ENCODE results near the gene EPGN. TPM values are rescaled to one million over a fixed set of nuclear protein-coding genes. Genes with fewer than 3 reads are reported as not detected.

The EPGN gene
- total and polyA plus RNA-seq, 2 of the 8 experiments (the other 6 are each of a cell fraction or from before 2014, with no cell fraction given) = not detected

GRCh38 chr4:74362347-74362746, 54.1 kb downstream of the EPGN start:
- CTCF ChIA-PET (ENCODE audit: partially characterized antibody) = interaction anchor here (0.7 kb wide), 1 partner anchor 154 kb away, joined by 4 read pairs; no protein-coding TSS in a partner anchor
- H2AK5ac ChIP-seq (ENCODE audit: low read depth, low read length) = no peak overlapping the region
- H3K4me3 ChIP-seq (ENCODE audit: extremely low read depth in 1 of 4, insufficient read depth in 2 of 4, low read depth in 3 of 4, low read length in 4 of 4) = no peak overlapping the region
- FAIRE-seq (no peak), DNase-seq (ENCODE audit: low read depth in 1 of 2, low spot score in 2 of 2) (no peak)
- H3K79me1 ChIP-seq (ENCODE audit: low read depth, low read length) = no peaks in the 10 kb centered on the region
- H3K27me3 ChIP-seq (replicated peaks in 1 of 4; ENCODE audit: control insufficient read depth in 3 of 4, extremely low read depth in 1 of 4, insufficient read depth in 3 of 4, low read length in 3 of 4) = peaks cover 0 to 12% (median 6%) of the 10 kb centered on the region in 4 experiments; a peak in 4 of 7 replicates
- H2AFZ ChIP-seq (ENCODE audit: low read length) = no peak overlapping the region
- 90% methylated on average over 3 of the region's 3 CpGs; no CpG with 5 or more reads in 1 of the 2 experiments for WGBS, 2 experiments (ENCODE audit: extremely low coverage in 1 of 2, insufficient coverage in 1 of 2, insufficient read length in 1 of 2, insufficient replicate concordance in 2 of 2, low coverage in 1 of 2, low lambda C conversion rate in 2 of 2, missing lambda C conversion rate in 1 of 2)
- no peak overlapping the region for H4K91ac ChIP-seq (replicated peaks; ENCODE audit: insufficient read length, low read length)
- H3K18ac ChIP-seq (ENCODE audit: extremely low read depth, low read length) = no peak overlapping the region
- no peaks in the 10 kb centered on the region for H3K79me2 ChIP-seq (ENCODE audit: control insufficient read depth in 1 of 2, insufficient read depth in 2 of 2, low read length in 2 of 2)
- H2BK5ac ChIP-seq (ENCODE audit: low read depth, low read length) = no peak overlapping the region
- peaks cover 13% of the 10 kb centered on the region for H3K23me2 ChIP-seq (ENCODE audit: low read depth, low read length)
- no peak overlapping the region for H2BK15ac ChIP-seq (ENCODE audit: low read length)
- no peak overlapping the region for H4K5ac ChIP-seq (ENCODE audit: insufficient read length, low read depth, low read length)
- no peak overlapping the region for H3K27ac ChIP-seq (ENCODE audit: low read depth, low read length)
- no peak overlapping the region for H3K4ac ChIP-seq (replicated peaks; ENCODE audit: insufficient read length, low read depth, low read length)
- no peak overlapping the region for H3K56ac ChIP-seq (replicated peaks; ENCODE audit: insufficient read length, low read depth, low read length)
- no peak overlapping the region for H2BK20ac ChIP-seq (ENCODE audit: low read length)
- H3K4me2 ChIP-seq (ENCODE audit: insufficient read depth in 1 of 2, low read depth in 2 of 2, low read length in 2 of 2) = no peak overlapping the region
- H3K14ac ChIP-seq (ENCODE audit: insufficient read length) = no peak overlapping the region
- POLR2A ChIA-PET (ENCODE audit: partially characterized antibody) = no interaction called here
- no peak overlapping the region for H3K23ac ChIP-seq (ENCODE audit: insufficient read length)
- H3K9ac ChIP-seq (replicated peaks in 1 of 4; ENCODE audit: extremely low read depth in 1 of 4, low read depth in 3 of 4, low read length in 3 of 4) = no peak overlapping the region
- H2BK120ac ChIP-seq (replicated peaks; ENCODE audit: low read depth, low read length) = no peak overlapping the region
- H3K4me1 ChIP-seq (replicated peaks in 1 of 4; ENCODE audit: control insufficient read depth in 3 of 4, insufficient read depth in 4 of 4, low read length in 3 of 4) = peaks cover 0 to 7% (median 1%) of the 10 kb centered on the region in 4 experiments; a peak in 3 of 7 replicates
- no peak overlapping the region for H2BK12ac ChIP-seq (ENCODE audit: low read depth, low read length)
- H4K8ac ChIP-seq (ENCODE audit: extremely low read depth, insufficient read depth, low read length) = no peak overlapping the region
- no peaks in the 10 kb centered on the region for H3K9me3 ChIP-seq (ENCODE audit: insufficient read depth in 2 of 2, low read depth in 1 of 2, low read length in 1 of 2)
- no peaks in the 10 kb centered on the region for H3K36me3 ChIP-seq (ENCODE audit: control insufficient read depth in 2 of 4, insufficient read depth in 4 of 4, low read length in 3 of 4)
- H4K20me1 ChIP-seq (replicated peaks in 1 of 2; ENCODE audit: control insufficient read depth in 1 of 2, insufficient read depth in 2 of 2, low read length in 2 of 2) = no peaks in the 10 kb centered on the region
- no peak for TF ChIP-seq RBBP5 (IDR thresholded peaks at IDR 0.05; ENCODE audit: borderline replicate concordance, low read depth, low read length)
- TF ChIP-seq HDAC6 (IDR thresholded peaks at IDR 0.05; ENCODE audit: low read depth, low read length) = no peak
- TF ChIP-seq E2F6 (IDR thresholded peaks at IDR 0.05) = no peak
- TF ChIP-seq CREB1 (IDR thresholded peaks at IDR 0.05) = no peak
- TF ChIP-seq POLR2AphosphoS5 (IDR thresholded peaks at IDR 0.05; ENCODE audit: low read depth, low read length) = no peak
- TF ChIP-seq HDAC2 (IDR thresholded peaks at IDR 0.05; ENCODE audit: borderline replicate concordance in 1 of 2, low read depth in 2 of 2, low read length in 2 of 2) = no peak
- TF ChIP-seq CTBP2 (IDR thresholded peaks at IDR 0.05; ENCODE audit: borderline replicate concordance, insufficient read depth, insufficient read length, low read length) = no peak
- no peak for TF ChIP-seq SUZ12 (IDR thresholded peaks at IDR 0.05; ENCODE audit: low read length)
- TF ChIP-seq TAF1 (IDR thresholded peaks at IDR 0.05; ENCODE audit: low read depth, low read length) = no peak
- no peak for TF ChIP-seq BACH1 (IDR thresholded peaks at IDR 0.05; ENCODE audit: low read length)

Data from H1 (cell line).